ENCODE data around the gene HPCAL4.
A peak's percentile ranks its signal among the peaks of the same experiment; 100 is the strongest.

HPCAL4 gene

DNA sequence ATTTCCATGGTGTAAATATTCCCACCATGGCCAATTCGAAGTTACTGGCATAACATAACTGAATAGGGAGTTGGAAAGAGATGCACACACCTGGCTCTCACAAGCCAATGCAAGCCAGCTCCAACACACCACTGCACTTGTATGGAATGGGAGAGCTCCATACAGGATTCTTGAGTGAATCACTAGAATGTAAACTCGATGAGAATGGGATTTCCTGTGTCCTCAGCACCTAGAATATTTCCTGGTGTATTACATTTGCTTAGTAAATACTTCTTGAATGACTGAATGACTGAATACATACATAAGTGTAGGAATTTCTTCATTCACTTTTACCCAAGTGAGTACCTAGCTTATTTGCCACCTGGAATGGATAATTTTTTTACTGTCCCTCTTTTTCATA lies 31.3 kb upstream of the HPCAL4 start:
- no peaks in the 10 kb centered on the region for H3K9me3 ChIP-seq (ENCODE audit: control insufficient read depth, insufficient read depth, low read length)
- H3K4me3 ChIP-seq (ENCODE audit: low read depth, low read length), result no peak overlapping the region
- H3K36me3 ChIP-seq (ENCODE audit: control insufficient read depth, insufficient read depth, low read length), result no peaks in the 10 kb centered on the region
- no peak overlapping the region for H3K9ac ChIP-seq (ENCODE audit: low read depth, low read length)
- peaks cover 89% of the 10 kb centered on the region for H3K27me3 ChIP-seq (ENCODE audit: control insufficient read depth, insufficient read depth, low read length)
- no peaks in the 10 kb centered on the region for H3K4me1 ChIP-seq (ENCODE audit: control insufficient read depth, insufficient read depth, low read length)

GRCh38 chr1:39721664-39722063 lies 30.4 kb upstream of the HPCAL4 start:
- H3K36me3 ChIP-seq (ENCODE audit: control insufficient read depth, insufficient read depth, low read length), result no peaks in the 10 kb centered on the region
- no peak overlapping the region for H3K9ac ChIP-seq (ENCODE audit: low read depth, low read length)
- H3K4me1 ChIP-seq (ENCODE audit: control insufficient read depth, insufficient read depth, low read length), result no peaks in the 10 kb centered on the region
- H3K27me3 ChIP-seq (ENCODE audit: control insufficient read depth, insufficient read depth, low read length), result peaks cover 89% of the 10 kb centered on the region
- no peak overlapping the region for H3K4me3 ChIP-seq (ENCODE audit: low read depth, low read length)
- no peaks in the 10 kb centered on the region for H3K9me3 ChIP-seq (ENCODE audit: control insufficient read depth, insufficient read depth, low read length)

DNA sequence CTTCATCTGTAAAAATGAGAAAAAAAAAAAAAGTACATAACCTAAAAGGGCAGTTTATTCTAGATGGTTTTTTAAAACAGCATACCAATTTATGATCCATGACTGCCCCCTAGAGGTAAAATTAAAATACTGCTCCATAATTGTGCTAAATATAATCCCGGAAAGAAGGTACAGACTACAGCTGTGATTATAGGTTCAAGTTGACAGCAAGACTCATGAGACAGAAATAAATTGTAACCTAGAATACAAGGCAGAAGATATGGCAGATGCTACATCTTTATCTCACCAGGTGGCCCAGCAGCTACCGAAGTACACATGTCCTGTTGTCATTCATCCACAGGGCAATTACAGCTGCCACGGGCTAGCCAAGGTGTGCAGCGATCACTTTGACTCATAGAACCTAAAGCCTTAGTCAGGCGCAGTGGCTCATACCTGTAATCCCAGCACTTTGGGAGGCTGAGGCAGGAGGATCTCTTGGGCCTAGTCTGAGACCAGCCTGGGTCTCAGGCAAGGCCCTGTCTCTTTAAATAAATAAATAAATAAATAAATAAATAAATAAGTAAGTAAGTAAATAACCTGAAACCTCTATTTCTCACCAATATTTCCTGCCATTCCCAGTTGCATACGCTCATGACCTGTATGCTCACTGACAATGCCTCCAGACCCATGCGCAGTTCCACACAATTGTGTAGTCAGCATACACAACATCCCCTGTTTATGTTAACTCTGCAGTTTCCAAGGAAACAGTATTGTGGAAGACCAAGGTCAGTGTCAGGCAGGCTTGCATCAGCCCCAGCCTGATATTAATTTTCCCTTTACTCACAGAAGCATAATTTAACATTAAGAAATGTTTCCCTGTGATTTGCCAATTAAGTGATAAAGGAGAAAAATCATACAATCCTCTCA lies 29.1 kb upstream of the HPCAL4 start:
- H3K9me3 ChIP-seq (ENCODE audit: control insufficient read depth, insufficient read depth, low read length), result no peaks in the 10 kb centered on the region
- H3K4me3 ChIP-seq (ENCODE audit: low read depth, low read length), result no peak overlapping the region
- H3K4me1 ChIP-seq (ENCODE audit: control insufficient read depth, insufficient read depth, low read length), result no peaks in the 10 kb centered on the region
- peaks cover 88% of the 10 kb centered on the region for H3K27me3 ChIP-seq (ENCODE audit: control insufficient read depth, insufficient read depth, low read length)
- no peaks in the 10 kb centered on the region for H3K36me3 ChIP-seq (ENCODE audit: control insufficient read depth, insufficient read depth, low read length)
- no peak overlapping the region for H3K9ac ChIP-seq (ENCODE audit: low read depth, low read length)

GRCh38 chr1:39717809-39718208 lies 26.6 kb upstream of the HPCAL4 start:
- Histone ChIP-seq H3K9ac (ENCODE audit: low read depth, low read length) (no peak overlapping the region), H3K27me3 (ENCODE audit: control insufficient read depth, insufficient read depth, low read length) (peaks cover 95% of the 10 kb centered on the region), H3K36me3 (ENCODE audit: control insufficient read depth, insufficient read depth, low read length) (no peaks in the 10 kb centered on the region), H3K4me1 (ENCODE audit: control insufficient read depth, insufficient read depth, low read length) (no peaks in the 10 kb centered on the region), H3K9me3 (ENCODE audit: control insufficient read depth, insufficient read depth, low read length) (no peaks in the 10 kb centered on the region), H3K4me3 (ENCODE audit: low read depth, low read length) (peak overlapping the region; percentile 13)

GRCh38 chr1:39713557-39713956 lies 22.3 kb upstream of the HPCAL4 start:
- H3K9ac ChIP-seq (ENCODE audit: low read depth, low read length), result no peak overlapping the region
- H3K4me1 ChIP-seq (ENCODE audit: control insufficient read depth, insufficient read depth, low read length), result peaks cover 2% of the 10 kb centered on the region
- H3K36me3 ChIP-seq (ENCODE audit: control insufficient read depth, insufficient read depth, low read length), result no peaks in the 10 kb centered on the region
- H3K9me3 ChIP-seq (ENCODE audit: control insufficient read depth, insufficient read depth, low read length), result no peaks in the 10 kb centered on the region
- peaks cover 98% of the 10 kb centered on the region for H3K27me3 ChIP-seq (ENCODE audit: control insufficient read depth, insufficient read depth, low read length)
- H3K4me3 ChIP-seq (ENCODE audit: low read depth, low read length), result no peak overlapping the region

DNA sequence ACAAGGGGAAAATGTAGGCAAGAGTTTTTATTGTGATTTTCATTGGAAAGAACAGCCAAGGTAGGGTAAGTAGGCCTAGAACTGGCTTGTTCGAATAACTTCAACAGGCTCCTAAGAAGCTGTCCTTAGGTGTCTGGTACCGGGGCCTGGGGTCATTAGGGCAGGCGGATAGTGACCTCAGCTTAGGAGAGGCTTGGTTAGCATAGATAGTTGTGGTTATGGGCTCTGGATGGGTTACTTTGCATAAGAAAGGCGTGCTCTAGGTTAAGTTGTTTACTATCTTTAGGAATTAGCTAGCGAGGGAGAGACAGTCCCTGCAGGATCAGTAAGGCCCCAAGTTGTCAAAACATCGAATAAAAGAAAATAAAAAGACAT lies 20.7 kb upstream of the HPCAL4 start:
- H3K27me3 ChIP-seq (ENCODE audit: control insufficient read depth, insufficient read depth, low read length), result peaks cover 98% of the 10 kb centered on the region

GRCh38 chr1:39711104-39711965 lies 20.1 kb upstream of the HPCAL4 start:
- Histone ChIP-seq H3K9ac (ENCODE audit: low read depth, low read length) (no peak overlapping the region), H3K36me3 (ENCODE audit: control insufficient read depth, insufficient read depth, low read length) (no peaks in the 10 kb centered on the region), H3K27me3 (ENCODE audit: control insufficient read depth, insufficient read depth, low read length) (peaks cover 98% of the 10 kb centered on the region), H3K4me1 (ENCODE audit: control insufficient read depth, insufficient read depth, low read length) (peaks cover 2% of the 10 kb centered on the region), H3K9me3 (ENCODE audit: control insufficient read depth, insufficient read depth, low read length) (no peaks in the 10 kb centered on the region), H3K4me3 (ENCODE audit: low read depth, low read length) (no peak overlapping the region)

More for the DNA sequence above, 20.7 kb upstream of the HPCAL4 start:
- H3K4me3 ChIP-seq (ENCODE audit: low read depth, low read length), result no peak overlapping the region
- H3K36me3 ChIP-seq (ENCODE audit: control insufficient read depth, insufficient read depth, low read length), result no peaks in the 10 kb centered on the region
- H3K4me1 ChIP-seq (ENCODE audit: control insufficient read depth, insufficient read depth, low read length), result peaks cover 2% of the 10 kb centered on the region
- no peak overlapping the region for H3K9ac ChIP-seq (ENCODE audit: low read depth, low read length)
- H3K9me3 ChIP-seq (ENCODE audit: control insufficient read depth, insufficient read depth, low read length), result no peaks in the 10 kb centered on the region

DNA sequence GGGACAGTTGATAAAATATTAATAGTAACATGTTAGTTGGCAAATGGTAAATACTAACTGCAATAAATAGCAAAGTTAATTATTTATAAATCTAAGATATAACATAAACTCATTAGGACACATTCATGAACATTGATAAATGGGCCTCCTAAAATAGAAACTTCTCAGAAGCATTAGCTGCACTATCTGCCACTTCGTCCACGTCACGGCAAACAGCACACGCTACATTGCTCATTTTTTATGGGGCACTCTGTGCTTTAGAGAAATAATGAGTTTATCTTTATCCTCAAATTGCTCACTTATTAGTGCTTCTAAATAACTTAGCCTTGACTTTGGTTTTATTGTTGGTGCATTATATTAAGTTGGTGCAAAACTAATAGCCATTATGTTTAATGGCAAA lies 16.3 kb upstream of the HPCAL4 start:
- Histone ChIP-seq H3K4me3 (ENCODE audit: low read depth, low read length) (no peak overlapping the region), H3K4me1 (ENCODE audit: control insufficient read depth, insufficient read depth, low read length) (peaks cover 2% of the 10 kb centered on the region), H3K9me3 (ENCODE audit: control insufficient read depth, insufficient read depth, low read length) (no peaks in the 10 kb centered on the region), H3K27me3 (ENCODE audit: control insufficient read depth, insufficient read depth, low read length) (peaks cover 98% of the 10 kb centered on the region), H3K9ac (ENCODE audit: low read depth, low read length) (no peak overlapping the region), H3K36me3 (ENCODE audit: control insufficient read depth, insufficient read depth, low read length) (no peaks in the 10 kb centered on the region)

DNA sequence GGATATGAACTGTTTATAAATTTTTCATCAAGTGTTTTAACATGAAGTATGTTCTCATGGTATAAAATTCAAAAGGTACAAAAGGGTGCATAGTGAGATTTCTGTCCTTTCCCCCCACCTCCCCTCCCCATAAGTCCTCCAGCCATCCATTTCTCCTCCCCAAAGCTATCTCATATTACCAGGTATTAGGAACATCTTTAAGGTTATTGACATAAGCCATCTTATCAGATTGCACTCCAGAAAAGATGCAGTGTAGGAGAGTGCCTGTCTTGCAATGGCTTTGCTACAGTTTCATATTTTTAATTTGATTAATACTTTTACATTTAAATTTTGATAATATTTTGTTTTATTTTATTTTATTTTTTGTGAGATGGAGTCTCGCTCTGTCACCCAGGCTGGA lies 13.5 kb upstream of the HPCAL4 start:
- H3K9me3 ChIP-seq (ENCODE audit: control insufficient read depth, insufficient read depth, low read length), result no peaks in the 10 kb centered on the region
- no peaks in the 10 kb centered on the region for H3K4me1 ChIP-seq (ENCODE audit: control insufficient read depth, insufficient read depth, low read length)
- peaks cover 96% of the 10 kb centered on the region for H3K27me3 ChIP-seq (ENCODE audit: control insufficient read depth, insufficient read depth, low read length)
- H3K9ac ChIP-seq (ENCODE audit: low read depth, low read length), result no peak overlapping the region
- H3K36me3 ChIP-seq (ENCODE audit: control insufficient read depth, insufficient read depth, low read length), result no peaks in the 10 kb centered on the region
- no peak overlapping the region for H3K4me3 ChIP-seq (ENCODE audit: low read depth, low read length)

DNA sequence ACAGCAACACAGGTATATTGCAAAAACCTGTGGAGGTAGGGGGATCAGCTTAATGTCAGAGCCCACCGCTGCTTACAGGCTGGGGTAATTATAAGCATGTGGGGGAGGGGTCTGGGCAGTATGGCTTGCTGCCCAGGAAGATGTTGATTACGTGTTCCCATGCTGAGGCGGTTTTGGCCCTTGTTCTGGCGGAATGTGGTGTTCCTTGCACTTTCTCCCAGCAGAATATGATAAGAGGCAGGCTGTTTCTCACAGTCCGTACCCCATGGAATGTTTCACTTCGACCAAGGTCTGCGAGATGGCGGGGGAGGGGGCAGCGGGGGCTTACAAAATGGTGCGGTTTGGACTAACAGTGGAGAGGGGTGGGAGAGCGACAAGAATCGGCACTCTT lies 9.8 kb upstream of the HPCAL4 start:
- no peaks in the 10 kb centered on the region for H3K4me1 ChIP-seq (ENCODE audit: control insufficient read depth, insufficient read depth, low read length)
- H3K4me3 ChIP-seq (ENCODE audit: low read depth, low read length), result peak overlapping the region; percentile 38
- peaks cover 95% of the 10 kb centered on the region for H3K27me3 ChIP-seq (ENCODE audit: control insufficient read depth, insufficient read depth, low read length)
- no peaks in the 10 kb centered on the region for H3K36me3 ChIP-seq (ENCODE audit: control insufficient read depth, insufficient read depth, low read length)
- H3K9me3 ChIP-seq (ENCODE audit: control insufficient read depth, insufficient read depth, low read length), result no peaks in the 10 kb centered on the region
- no peak overlapping the region for H3K9ac ChIP-seq (ENCODE audit: low read depth, low read length)

DNA sequence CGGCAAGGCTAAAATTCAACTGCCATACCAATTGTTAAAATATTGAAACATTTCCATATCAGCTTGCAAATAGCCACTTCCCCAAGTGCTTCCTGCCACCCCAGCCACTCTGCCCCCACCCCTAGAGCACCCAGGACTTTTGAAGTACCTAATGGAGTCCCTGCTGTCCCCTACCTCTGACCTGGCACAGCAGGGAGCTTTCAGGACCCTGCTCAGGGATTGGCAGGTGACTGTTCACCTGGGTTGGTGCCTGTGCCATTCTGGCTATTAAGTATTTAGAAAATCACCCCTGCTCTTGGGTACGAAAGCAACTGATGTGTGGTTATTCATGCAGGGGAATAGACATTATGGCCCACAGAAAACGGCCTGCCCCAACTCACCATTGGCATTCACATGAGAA lies 9.1 kb upstream of the HPCAL4 start:
- H3K9ac ChIP-seq (ENCODE audit: low read depth, low read length), result no peak overlapping the region
- H3K27me3 ChIP-seq (ENCODE audit: control insufficient read depth, insufficient read depth, low read length), result peaks cover 93% of the 10 kb centered on the region
- no peaks in the 10 kb centered on the region for H3K36me3 ChIP-seq (ENCODE audit: control insufficient read depth, insufficient read depth, low read length)
- no peaks in the 10 kb centered on the region for H3K9me3 ChIP-seq (ENCODE audit: control insufficient read depth, insufficient read depth, low read length)
- no peaks in the 10 kb centered on the region for H3K4me1 ChIP-seq (ENCODE audit: control insufficient read depth, insufficient read depth, low read length)
- no peak overlapping the region for H3K4me3 ChIP-seq (ENCODE audit: low read depth, low read length)

GRCh38 chr1:39699419-39699818 lies 8.2 kb upstream of the HPCAL4 start:
- Histone ChIP-seq H3K4me1 (ENCODE audit: control insufficient read depth, insufficient read depth, low read length) (no peaks in the 10 kb centered on the region), H3K27me3 (ENCODE audit: control insufficient read depth, insufficient read depth, low read length) (peaks cover 94% of the 10 kb centered on the region), H3K36me3 (ENCODE audit: control insufficient read depth, insufficient read depth, low read length) (no peaks in the 10 kb centered on the region), H3K9me3 (ENCODE audit: control insufficient read depth, insufficient read depth, low read length) (no peaks in the 10 kb centered on the region), H3K9ac (ENCODE audit: low read depth, low read length) (no peak overlapping the region), H3K4me3 (ENCODE audit: low read depth, low read length) (no peak overlapping the region)
